ENCODE data around the gene NMNAT3.
"Not testable (repeated sequence)": the region's sequence is repeated elsewhere in the genome, so short reads cannot be mapped to it uniquely, and the experiment has no call there.

Gene NMNAT3

DNA sequence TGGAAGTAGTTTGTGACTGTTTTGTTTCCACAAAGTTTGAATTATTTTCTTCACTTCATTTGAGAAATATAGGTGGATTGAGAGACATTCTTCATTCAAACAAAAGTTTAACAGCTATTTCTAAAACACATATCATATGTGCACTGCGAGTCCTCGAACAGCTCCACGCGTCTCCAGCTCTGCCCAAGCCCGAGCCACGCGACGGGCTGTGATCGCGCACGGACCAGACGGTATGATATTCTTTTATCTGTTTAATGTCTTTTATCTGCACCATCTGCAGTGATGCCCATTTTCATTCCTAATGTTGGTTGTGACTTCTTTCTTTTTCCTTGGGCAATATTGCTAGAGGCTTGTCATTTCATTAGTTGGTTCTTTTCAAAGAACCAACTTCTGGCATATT, 94.1 kb downstream of the NMNAT3 start:
- not testable (repeated sequence) for DNase-seq (ENCODE audit: low read depth, low spot score)

DNA sequence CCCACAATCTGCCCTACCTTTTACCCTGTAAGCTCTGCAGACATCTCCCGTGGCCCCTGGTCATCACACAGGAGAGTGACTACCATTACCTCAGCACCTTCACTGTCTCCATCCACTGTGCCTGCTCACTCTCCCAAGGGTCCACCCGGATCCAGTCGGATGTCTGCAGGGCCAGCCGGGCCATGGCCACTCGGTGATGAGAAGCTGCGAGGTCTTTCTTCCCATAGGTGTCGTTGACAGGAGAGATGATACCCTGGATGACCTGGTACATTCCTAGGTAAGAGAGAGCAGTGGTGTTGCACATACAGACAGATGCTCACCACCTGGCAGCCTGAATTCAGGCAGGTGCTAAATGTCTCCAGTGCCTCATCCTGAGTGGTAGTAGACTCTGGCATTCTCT, 99.0 kb downstream of the NMNAT3 start:
- DNase-seq (ENCODE audit: low read depth, low spot score) = no peak

DNA sequence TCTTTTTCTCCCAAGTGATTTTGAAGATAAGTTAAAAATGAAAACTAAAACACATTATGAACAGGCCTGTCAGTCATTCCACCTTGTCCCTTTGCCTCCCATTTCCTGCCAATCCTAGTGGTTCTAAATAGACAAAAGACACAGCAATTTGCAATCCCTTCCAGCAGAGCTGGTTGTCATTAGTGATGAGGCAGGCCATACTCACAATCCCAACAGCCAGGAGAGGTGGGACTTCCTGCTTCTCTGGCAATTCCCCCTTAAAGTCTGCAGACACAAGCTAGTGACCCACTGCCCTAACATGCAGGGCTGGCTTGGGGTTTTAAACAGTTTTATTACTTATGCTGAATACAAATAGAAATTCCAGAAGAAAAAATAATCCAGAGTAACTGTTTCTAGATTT, 99.9 kb downstream of the NMNAT3 start:
- no peak for DNase-seq (ENCODE audit: low read depth, low spot score)

DNA sequence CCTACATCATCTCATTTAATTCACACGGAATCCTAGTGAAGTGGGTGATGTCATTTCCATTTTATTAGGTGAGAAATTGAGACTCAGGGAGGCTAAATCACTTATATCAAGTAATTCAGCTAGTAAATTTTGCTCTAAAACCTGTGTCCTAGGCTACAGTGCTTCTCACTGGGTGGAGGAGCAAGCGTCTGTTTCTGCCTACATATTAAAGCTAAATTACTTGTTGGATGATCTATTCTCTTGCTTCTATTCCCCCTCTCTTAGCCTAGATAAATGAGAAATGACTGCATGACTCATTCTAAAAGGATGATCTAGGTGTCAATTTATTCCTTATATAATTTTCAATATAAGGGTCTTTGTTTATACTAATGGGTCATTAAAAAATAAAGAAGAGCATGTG, 100.4 kb downstream of the NMNAT3 start:
- DNase-seq (ENCODE audit: low read depth, low spot score) = no peak

DNA sequence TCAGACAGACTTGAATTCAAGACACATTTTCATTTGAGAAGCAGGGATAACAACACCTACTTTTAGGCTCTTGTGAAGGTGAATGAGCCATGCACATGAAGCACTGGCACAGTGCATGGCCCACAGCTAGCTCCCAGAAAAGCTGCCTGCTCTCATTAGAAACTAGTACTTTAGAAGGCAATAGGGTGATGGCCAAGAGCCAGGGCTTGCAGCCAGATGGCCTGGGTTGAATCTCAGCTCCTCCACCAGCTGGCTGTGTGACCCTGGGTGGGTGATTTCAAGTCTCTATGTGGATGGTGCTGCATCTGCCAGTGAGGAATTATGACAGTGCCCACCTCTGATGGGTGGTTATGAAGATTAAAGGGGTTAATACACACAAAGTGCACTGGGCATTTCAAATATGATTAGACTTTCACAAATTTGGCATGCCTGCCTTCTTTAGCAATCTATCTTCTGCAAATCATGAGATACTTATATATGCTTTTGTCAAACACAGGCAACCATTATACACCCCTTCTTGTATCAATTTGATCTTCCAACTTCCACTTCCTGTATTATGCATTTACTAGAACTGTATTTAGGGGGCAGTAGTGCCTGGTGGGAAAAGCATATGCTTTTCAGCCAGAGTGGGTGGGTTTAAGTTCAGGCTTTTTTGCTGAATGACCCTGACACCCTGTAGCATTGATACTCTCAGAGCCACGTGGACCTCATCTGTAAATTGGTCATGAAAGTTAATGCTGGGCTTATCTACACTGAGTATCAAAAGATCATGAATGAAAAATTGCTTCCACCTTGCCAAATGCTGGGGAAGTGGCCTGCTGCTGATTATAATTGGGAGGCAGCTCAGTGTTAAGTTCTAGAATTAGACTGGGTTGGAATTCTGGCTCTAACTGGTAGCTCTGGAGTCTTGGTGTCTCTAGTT, 103.5 kb downstream of the NMNAT3 start:
- no peak for DNase-seq (ENCODE audit: low read depth, low spot score)

DNA sequence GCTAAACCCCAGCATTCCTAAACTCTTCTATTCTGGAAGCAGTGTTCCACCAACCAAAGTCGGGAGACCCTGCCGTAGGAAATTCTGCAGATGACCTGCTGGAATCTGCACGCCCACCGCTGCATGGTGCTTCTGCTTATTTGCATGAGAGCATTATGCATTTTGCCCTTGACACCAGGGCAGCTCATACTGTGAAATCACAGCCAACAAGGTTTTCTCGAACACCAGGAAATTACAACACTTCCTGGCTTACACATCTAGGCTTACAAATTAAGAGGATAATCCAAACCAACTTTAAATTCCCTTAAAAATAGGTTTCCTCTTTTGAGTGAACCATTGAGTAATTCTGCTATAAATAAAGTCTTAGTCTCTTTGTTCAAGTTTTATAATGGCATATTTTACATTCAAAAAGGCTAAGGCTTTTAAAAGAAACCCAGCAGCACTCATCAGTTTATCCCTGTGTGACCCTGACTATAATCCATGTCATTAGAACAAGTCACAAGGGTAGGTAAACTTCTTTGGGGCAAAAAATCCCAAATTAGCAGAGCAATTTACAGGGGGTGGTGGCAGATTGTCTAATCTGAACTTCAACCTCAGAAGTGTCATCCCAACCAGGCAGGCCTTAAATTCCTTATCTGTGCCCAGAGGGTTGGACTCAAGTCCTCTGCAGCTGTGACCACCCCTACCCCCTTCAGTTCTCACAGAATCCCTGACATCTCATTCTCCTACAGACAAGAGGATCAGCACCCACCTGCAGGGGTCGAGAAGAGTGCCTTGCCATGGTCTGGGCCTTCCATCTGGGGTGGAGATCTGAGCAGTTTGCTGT, 104.7 kb downstream of the NMNAT3 start:
- no peak for DNase-seq (ENCODE audit: low read depth, low spot score)

DNA sequence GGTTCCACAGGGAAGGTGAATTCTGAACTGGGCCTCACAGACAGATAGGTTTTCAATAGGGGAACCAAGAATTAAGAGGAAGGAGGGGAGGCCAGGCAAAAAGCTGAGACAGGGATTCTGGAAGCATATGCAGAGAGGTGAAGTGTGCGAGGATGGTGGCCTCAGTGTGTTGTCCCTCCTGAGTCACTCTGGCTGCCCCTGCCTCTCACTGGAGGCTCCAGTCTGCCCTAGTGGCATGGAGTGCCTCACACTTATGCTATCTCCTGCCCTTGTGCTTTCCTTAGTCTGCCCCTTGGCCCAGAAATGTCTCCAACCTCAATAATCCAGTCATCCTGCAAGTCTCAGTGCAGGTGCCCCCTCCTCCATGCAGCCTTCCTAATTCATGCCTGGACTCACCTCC, 106.1 kb downstream of the NMNAT3 start:
- no peak for DNase-seq (ENCODE audit: low read depth, low spot score)

DNA sequence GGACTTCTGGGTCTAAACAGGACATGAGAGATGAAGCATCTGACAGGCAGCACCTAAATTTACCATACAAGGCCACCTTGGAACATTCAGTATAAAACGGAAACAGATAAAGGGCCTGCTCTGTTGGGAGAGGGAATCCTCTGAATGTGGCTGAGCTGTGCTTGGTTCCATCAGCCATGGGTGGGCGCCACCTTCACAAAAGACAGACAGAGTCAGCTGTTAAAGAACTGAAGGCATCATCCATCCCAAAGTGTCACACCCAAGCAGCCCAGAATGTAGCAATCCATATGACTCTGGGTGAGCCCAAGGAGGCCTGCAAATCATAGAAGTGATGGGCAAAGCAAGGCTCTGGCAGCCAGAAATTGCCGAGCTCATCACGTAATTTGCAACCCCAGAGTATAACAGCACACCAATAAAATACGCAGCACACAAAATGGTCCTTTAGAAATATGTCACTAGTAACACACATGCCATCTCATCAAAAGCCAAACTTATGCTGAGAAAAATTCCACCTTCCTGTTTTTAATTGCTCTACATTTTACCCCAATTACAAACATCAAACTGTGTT, 113.4 kb downstream of the NMNAT3 start:
- no peak for DNase-seq (ENCODE audit: low read depth, low spot score)

DNA sequence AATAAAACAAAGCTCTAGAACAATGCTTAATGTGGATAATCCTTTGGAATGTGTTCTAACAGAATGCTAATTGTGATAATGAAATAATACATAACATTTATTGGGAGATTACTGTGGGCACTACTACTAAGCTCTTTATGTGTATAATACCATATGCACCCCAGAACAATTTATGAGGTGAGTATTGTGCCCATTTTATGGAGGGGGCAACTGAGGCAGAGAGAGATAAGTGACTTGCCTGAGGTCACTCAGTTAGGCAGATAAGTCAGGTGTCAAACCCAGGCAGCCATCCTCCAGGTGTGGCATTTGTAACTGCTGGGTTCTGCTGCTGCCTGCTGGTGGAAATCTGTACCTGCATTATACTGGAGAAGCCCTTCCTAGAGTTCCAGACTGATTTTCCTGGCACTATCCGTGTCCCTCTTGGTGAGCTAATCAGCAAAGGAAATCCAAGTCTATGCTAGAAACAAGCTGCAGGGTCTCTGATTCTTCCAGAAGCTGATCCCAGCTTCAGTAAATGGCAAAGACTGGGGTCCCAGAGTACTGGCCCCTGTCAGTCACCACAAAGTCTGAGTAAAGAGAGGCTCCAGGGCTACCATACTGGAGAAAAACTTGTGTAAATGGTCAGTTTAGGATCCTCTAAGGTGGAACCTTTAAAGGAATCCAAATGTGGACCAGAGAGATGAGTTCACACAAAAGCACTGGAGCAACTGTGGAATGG, 115.7 kb downstream of the NMNAT3 start:
- DNase-seq (ENCODE audit: low read depth, low spot score) = no peak

DNA sequence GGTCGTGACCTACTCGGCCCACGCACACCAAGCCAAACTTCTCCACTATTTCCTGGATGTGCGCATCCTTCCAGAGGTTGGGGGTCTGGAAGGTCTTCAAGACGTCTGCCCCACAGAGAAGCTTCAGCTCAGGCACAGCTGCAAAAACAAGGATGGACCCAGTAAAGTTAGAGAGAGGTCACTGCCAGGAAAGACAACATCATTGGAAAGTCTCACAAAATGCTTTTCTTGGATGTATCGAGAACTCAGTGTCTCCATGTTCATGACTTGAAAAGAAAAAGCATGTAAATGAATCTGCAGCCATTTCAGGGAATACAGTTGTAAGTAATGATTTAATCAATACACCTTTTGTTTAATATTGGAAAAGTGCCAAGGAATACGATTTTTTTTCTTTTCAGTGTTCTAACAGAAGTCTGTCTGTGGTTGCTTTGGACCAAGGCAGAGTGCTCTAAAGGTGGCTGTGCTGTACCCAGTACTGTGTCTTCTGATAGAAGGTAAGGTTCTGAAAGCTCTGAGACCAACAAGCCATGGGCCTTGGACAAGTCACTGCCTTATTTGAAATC, 116.4 kb downstream of the NMNAT3 start:
- no peak for DNase-seq (ENCODE audit: low read depth, low spot score)

DNA sequence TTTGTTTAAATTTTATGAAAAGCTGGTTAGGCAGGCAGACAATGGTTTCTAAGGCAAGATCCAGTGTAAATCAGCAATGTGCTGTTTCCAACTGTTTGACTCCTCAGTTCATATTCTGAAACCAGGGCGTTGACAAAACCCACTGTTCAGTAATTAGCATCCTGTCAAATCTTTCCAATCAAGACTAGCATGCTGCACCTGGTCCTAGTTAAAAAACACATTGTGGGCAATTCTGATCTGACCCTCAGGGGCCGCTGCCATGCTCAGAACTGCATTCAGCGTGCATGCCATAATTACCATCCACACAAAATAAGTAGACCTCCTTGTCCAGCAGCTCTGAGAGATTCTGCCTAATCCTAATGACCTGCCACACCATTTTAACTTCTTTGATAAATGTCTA, 117.4 kb downstream of the NMNAT3 start:
- DNase-seq (ENCODE audit: low read depth, low spot score) = no peak

DNA sequence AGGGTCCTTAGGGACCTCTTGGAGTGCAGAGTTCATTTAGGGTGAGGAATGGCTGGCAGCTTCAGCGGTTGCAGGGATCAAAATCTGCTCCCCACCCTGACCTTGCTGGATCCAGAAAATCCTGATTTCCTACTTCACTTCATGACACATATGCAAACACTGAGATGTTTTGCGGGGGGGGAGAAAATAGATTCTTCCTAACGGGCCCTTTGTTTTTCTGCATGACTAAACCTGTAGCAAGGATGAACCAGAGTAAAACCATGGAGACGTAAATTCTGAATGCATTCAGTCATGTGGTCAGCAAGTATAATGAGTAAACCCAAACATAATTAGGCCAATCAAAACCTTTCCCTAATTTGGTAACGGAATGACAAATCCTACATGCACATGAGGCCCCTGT, 118.2 kb downstream of the NMNAT3 start:
- no peak for DNase-seq (ENCODE audit: low read depth, low spot score)

DNA sequence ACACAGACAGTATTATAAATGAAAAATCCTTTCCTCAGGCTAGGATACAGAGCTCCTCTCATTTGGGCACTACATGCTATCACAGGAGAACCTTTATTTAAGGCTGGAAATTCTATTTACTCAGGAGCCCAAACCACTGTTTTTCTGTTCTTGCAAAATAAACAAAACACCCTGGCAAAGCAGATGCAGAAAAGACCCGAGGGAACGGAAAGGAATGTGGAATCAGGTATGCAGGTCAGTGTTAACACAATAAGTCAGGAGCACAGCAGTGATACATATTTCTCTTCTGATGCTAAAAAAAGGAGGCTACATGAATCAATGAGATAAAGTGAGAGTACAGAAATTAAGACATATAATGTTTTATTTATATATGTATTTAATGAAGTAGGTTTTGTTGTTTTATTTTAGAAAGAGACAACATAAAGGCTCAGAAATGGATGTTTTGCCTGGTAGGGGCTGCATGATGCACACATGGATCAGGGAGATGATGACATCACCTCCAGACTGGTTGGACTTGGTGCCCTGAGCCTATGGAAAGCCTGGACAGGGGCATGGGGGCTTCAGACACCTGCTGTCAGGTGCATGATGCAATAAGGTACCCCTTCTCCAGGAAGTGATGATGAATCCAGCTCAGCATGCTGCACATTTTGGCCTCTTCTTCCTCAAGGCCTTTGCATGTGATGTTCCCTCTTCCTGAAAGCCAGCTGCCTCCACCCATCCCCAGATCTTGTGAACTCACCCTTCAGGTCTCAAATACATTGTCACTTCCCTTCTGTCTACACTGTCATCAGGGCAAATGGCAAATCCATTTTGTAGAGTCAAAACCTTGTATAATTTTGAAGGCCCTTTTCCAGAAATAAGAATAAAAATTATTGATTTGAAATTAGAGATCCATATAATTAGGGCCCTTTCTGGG, 119.2 kb downstream of the NMNAT3 start:
- no peak for DNase-seq (ENCODE audit: low read depth, low spot score)

DNA sequence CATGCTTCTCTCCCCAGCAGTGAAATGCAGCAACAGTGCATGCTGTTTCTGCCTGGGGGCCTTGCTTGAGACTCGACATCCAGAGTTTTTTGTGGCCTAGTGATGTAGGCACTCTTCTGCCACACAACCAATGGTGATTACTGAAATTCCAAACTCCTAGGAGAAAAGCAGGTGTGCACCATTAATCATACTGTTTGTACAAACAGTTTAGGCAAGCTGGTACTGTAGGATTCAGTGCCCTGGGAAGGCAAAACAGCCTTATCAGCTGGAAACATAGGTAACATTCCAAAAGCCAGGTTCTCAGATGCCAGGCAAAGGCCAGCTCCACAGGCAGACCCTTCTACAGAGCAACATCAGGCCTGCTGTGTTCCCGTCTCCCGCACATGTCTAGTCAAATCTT, 120.7 kb downstream of the NMNAT3 start:
- DNase-seq (ENCODE audit: low read depth, low spot score) = no peak

DNA sequence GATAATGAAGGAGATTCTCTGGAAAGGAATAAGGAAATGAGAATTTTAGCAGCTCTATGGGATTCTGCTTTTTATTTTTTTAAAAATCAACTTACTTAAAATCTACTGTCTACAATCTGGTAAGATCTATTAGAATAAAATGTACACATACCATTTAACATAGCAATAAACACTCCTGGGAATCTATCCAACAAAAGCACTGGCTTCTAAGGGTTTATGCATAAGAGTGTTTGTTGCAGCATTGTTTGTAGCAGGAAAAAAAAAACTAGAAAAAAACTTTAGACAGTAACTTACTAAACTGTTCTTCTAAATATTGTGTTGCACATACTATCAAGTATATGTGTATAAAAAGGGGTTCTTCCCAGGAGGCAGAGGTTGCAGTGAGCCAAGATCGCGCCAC, 122.5 kb downstream of the NMNAT3 start:
- DNase-seq (ENCODE audit: low read depth, low spot score) = no peak

DNA sequence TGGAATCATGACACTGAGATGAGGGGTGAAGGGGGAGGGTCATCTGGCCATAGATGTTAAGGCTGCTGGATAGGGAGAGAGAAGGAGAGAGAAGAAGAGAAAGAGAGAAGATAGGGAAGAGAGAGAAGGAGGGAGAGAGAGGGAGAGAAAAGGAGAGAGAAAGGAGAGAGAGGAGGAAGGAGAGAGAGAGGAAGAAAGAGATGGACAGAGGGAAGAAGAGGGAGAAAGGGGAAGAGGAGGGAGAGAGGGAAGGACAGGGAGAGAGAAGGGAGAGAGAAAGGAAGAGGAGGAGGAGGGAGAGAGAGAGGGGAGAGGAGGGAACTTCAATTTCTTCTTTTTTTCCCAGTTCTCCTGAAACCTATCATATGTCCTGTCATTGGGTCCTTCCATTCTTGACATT, 123.1 kb downstream of the NMNAT3 start:
- DNase-seq (ENCODE audit: low read depth, low spot score) = no peak

DNA sequence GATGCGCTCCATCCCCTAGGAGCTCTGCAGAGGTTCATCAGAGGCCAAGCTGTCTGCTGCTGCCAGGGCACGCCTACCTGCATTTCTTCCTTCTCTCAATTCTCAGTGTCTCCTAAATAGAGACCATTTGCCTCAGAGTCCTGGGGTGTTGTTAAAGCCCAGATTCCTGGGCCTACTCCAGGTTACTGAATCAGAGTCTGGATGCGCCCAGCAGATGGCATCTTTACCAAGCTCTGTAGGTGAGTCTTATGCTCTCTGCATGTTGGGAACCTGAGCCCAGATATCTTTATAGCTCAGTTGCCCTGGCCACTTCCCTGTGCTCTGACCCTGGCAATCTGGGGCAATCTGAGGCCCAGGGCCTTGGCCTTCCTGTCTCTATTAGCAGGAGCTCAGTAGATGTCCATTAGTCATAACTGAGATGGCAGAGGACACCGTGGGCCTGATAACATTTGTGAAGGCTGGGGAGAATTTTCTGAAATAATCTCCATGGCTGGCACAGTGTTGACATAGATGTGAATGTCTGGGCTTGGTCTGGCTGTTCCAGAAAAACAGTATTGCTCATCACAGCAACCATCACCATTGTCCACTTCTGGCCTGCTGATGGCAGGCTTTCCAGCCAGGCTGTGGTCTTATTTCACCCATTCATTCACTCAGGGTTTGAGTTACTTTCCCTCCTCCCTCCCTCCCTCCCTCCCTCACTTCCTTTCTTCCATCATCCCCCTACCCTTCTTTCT, 125.0 kb downstream of the NMNAT3 start:
- DNase-seq (ENCODE audit: low read depth, low spot score) = no peak

DNA sequence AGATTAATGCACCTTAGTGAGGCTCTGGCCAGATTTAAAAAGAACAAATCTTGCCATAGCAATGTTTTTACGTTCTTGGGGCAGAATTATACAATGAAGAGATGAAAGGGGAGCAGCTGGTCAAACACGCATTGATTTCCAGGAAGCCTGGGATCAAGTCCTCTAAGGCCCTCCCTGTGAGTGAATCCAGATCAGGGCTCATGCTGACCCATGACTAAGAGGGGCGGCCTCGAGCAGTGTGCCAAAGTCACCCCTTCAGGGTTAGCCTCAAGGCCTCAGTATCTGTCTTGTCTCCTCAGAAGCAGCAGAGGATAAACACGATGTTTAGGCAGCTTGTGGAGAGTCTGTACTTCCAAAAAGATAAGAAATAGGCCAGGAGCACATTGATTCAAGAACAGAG, 129.0 kb downstream of the NMNAT3 start:
- no peak for DNase-seq (ENCODE audit: low read depth, low spot score)

DNA sequence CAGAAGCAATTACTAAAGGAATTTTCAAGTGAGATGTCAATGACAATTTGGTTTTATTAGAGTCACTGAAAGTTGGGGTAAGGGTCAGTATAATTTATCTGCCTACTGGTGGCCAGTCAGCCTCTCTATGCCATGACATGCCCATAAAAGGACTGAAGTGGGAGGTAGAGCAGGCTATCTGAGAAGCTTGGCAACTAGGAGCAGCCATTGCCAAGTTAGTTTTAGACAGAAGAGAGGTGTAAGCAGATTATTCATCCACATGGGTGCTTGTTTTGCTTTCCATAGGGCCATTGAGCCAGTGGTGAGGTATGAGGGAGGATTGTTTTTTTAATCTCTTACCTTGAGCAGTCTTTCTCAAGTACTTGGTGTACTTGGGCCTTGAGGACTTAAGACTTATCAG, 130.1 kb downstream of the NMNAT3 start:
- no peak for DNase-seq (ENCODE audit: low read depth, low spot score)

DNA sequence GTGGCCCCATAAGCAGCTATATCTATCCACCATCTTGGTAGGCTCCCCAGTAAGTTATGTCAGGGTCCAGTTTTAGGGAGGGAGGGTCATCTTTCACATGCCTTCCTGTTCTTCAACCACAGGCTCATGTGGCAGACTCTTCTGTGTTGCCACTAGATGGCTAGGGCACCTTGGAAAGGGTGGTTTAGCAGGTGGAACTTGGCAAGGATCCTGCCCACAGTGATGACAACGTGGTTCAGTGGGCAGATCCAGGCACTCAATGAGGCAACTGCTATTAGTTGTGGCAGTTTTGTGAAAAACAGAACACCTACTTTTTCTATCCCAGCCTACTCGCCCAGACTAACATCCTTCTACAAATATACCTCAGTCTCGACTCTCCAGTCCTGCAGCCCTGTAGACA, 131.0 kb downstream of the NMNAT3 start:
- no peak for DNase-seq (ENCODE audit: low read depth, low spot score)

Measured in activated naive CD8-positive, alpha-beta T cell treated with anti-CD3 and anti-CD28 coated beads, Interleukin-2, amount 50 U/mL, for 16 hours (primary cell).